ENCODE data around the gene VPS13D. TPM values are rescaled to one million over a fixed set of nuclear protein-coding genes. Genes with fewer than 3 reads are reported as not detected.

Gene VPS13D
- total and polyA plus RNA-seq, 2 donors (not counting 3 experiments of a cell fraction or from before 2014, with no cell fraction given), result 13.6 to 48.5 TPM

- POLR2A ChIA-PET, result no interaction called here
- no peaks in the 10 kb centered on the region for H3K9me3 ChIP-seq (replicated peaks; ENCODE audit: control insufficient read depth, insufficient read depth, low read length)
- dilution Hi-C loops (cut with MboI; ENCODE audit: extremely low pct_ligation_motif_present, low sequenced_read_pairs), result no loop called here
- no peak overlapping the region for H3K4me2 ChIP-seq (ENCODE audit: insufficient read depth, low read length)
- DNase-seq (ENCODE audit: low read depth, low spot score), result no peak
- no peaks in the 10 kb centered on the region for H3K79me2 ChIP-seq (ENCODE audit: control insufficient read depth, insufficient read depth, low read length)
- no peak overlapping the region for H3K9ac ChIP-seq (replicated peaks; ENCODE audit: extremely low read depth, insufficient read depth, low read length)
- no peak for TF ChIP-seq JUN (IDR thresholded peaks at IDR 0.05; ENCODE audit: borderline replicate concordance, insufficient read depth, insufficient read length, low read depth)
- no peak for TF ChIP-seq CTCF (IDR thresholded peaks at IDR 0.05; ENCODE audit: extremely low read depth in 1 of 2, insufficient read depth in 1 of 2, low read depth in 1 of 2, low read length in 2 of 2)
- TF ChIP-seq MAX (IDR thresholded peaks at IDR 0.05; ENCODE audit: insufficient read depth, insufficient read length), result no peak
- TF ChIP-seq MYC (IDR thresholded peaks at IDR 0.05; ENCODE audit: low read depth, low read length), result no peak
- no peak for TF ChIP-seq POLR2AphosphoS5 (IDR thresholded peaks at IDR 0.05; ENCODE audit: insufficient read depth, low read depth, low read length)
- no peak for TF ChIP-seq POLR2A (IDR thresholded peaks at IDR 0.05; ENCODE audit: low read depth, low read length)
- no peak for TF ChIP-seq EZH2 (IDR thresholded peaks at IDR 0.05; ENCODE audit: borderline replicate concordance, low read depth, low read length, severe bottlenecking)
- TF ChIP-seq FOS (IDR thresholded peaks at IDR 0.05; ENCODE audit: borderline replicate concordance, insufficient read depth, low read length), result no peak
- no peak for TF ChIP-seq GATA2 (IDR thresholded peaks at IDR 0.05; ENCODE audit: insufficient read depth, insufficient read length, low read depth, low read length)
- no peaks in the 10 kb centered on the region for H3K9me1 ChIP-seq (replicated peaks; ENCODE audit: control insufficient read depth, extremely low read depth, insufficient read depth, low read length)
- H3K4me3 ChIP-seq (replicated peaks in 1 of 3; ENCODE audit: insufficient read depth in 1 of 3, low read depth in 1 of 3, low read length in 3 of 3), result no peak overlapping the region
- H3K4me1 ChIP-seq (ENCODE audit: control insufficient read depth, extremely low read depth, insufficient read depth, low read length), result no peaks in the 10 kb centered on the region
- no peaks in the 10 kb centered on the region for H4K20me1 ChIP-seq (replicated peaks; ENCODE audit: control insufficient read depth, extremely low read depth, insufficient read depth, low read length)
- intact Hi-C loops (cut with micrococcal nuclease), result no loop called here
- H3K36me3 ChIP-seq (ENCODE audit: control insufficient read depth in 2 of 2, extremely low read depth in 1 of 2, insufficient read depth in 2 of 2, low read length in 2 of 2), result no peaks in the 10 kb centered on the region
- no peak overlapping the region for H2AFZ ChIP-seq (ENCODE audit: low read depth, low read length)
- no peaks in the 10 kb centered on the region for H3K27me3 ChIP-seq (ENCODE audit: control insufficient read depth in 2 of 2, insufficient read depth in 2 of 2, low read length in 2 of 2)
- CTCF ChIA-PET, result interaction anchor here (1.3 kb wide), 1 partner anchor 61 kb away, joined by 4 read pairs; no protein-coding TSS in a partner anchor
- BruUV-seq (replicated peaks), result no TSS peak
- H3K27ac ChIP-seq (ENCODE audit: insufficient read depth, low read depth, low read length), result no peak overlapping the region
- FAIRE-seq, result no peak
Observed at GRCh38 chr1:12468323-12468722, 238.5 kb downstream of the VPS13D start.

Data from endothelial cell of umbilical vein (primary cell).